ENCODE results near the gene ERLEC1. TPM values are rescaled to one million over a fixed set of nuclear protein-coding genes. Genes with fewer than 3 reads are reported as not detected.
"Not testable (repeated sequence)": the region's sequence is repeated elsewhere in the genome, so short reads cannot be mapped to it uniquely, and the experiment has no call there.

Gene ERLEC1
- polyA plus RNA-seq, 1 donor from 2014 or later = 88.6 TPM

DNA sequence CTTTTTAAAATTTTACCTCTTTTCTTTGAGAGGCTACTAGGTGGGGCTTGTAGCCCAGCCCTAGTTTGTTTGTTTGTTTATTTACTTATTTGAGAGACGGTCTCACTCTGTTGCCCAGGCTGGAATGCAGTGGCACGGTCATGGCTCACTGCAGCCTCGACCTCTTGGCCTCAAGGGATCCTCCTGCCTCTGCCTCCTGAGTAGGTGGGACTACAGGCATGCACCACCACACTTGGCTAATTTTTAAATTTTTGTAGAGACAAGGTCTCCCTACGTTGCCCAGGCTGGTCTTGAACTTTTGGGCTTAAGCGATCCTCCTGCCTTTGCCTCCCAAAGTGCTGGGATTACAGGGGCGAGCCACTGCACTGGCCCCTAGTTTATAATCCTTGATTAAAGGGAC lies 35.0 kb downstream of the ERLEC1 start:
- no peaks in the 10 kb centered on the region for H3K9me3 ChIP-seq (ENCODE audit: low read length)
- no peak overlapping the region for H3K9ac ChIP-seq (ENCODE audit: low read length)
- TF ChIP-seq, protein P1, sequence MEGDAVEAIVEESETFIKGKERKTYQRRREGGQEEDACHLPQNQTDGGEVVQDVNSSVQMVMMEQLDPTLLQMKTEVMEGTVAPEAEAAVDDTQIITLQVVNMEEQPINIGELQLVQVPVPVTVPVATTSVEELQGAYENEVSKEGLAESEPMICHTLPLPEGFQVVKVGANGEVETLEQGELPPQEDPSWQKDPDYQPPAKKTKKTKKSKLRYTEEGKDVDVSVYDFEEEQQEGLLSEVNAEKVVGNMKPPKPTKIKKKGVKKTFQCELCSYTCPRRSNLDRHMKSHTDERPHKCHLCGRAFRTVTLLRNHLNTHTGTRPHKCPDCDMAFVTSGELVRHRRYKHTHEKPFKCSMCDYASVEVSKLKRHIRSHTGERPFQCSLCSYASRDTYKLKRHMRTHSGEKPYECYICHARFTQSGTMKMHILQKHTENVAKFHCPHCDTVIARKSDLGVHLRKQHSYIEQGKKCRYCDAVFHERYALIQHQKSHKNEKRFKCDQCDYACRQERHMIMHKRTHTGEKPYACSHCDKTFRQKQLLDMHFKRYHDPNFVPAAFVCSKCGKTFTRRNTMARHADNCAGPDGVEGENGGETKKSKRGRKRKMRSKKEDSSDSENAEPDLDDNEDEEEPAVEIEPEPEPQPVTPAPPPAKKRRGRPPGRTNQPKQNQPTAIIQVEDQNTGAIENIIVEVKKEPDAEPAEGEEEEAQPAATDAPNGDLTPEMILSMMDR (IDR thresholded peaks at IDR 0.05; ENCODE audit: poor library complexity, severe bottlenecking) = no peak
- TF ChIP-seq EZH2 (IDR thresholded peaks at IDR 0.05; ENCODE audit: borderline replicate concordance, insufficient read depth, low read length, poor library complexity, severe bottlenecking) (no peak), EP300 (conservative IDR thresholded peaks at IDR 0.05; ENCODE audit: poor library complexity, severe bottlenecking) (no peak), POLR2AphosphoS5 (IDR thresholded peaks at IDR 0.05) (no peak), MXI1 (conservative IDR thresholded peaks at IDR 0.05; ENCODE audit: poor library complexity, severe bottlenecking) (no peak), RAD21 (conservative IDR thresholded peaks at IDR 0.05) (no peak), TAF1 (IDR thresholded peaks at IDR 0.05; ENCODE audit: low read depth) (no peak), SMC3 (conservative IDR thresholded peaks at IDR 0.05; ENCODE audit: poor library complexity) (no peak)
- TF ChIP-seq, protein P2, sequence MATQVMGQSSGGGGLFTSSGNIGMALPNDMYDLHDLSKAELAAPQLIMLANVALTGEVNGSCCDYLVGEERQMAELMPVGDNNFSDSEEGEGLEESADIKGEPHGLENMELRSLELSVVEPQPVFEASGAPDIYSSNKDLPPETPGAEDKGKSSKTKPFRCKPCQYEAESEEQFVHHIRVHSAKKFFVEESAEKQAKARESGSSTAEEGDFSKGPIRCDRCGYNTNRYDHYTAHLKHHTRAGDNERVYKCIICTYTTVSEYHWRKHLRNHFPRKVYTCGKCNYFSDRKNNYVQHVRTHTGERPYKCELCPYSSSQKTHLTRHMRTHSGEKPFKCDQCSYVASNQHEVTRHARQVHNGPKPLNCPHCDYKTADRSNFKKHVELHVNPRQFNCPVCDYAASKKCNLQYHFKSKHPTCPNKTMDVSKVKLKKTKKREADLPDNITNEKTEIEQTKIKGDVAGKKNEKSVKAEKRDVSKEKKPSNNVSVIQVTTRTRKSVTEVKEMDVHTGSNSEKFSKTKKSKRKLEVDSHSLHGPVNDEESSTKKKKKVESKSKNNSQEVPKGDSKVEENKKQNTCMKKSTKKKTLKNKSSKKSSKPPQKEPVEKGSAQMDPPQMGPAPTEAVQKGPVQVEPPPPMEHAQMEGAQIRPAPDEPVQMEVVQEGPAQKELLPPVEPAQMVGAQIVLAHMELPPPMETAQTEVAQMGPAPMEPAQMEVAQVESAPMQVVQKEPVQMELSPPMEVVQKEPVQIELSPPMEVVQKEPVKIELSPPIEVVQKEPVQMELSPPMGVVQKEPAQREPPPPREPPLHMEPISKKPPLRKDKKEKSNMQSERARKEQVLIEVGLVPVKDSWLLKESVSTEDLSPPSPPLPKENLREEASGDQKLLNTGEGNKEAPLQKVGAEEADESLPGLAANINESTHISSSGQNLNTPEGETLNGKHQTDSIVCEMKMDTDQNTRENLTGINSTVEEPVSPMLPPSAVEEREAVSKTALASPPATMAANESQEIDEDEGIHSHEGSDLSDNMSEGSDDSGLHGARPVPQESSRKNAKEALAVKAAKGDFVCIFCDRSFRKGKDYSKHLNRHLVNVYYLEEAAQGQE (IDR thresholded peaks at IDR 0.05; ENCODE audit: borderline replicate concordance) = no peak
- H3K9me2 ChIP-seq (ENCODE audit: insufficient read depth, low read length) = no peaks in the 10 kb centered on the region
- no peak overlapping the region for H3K27ac ChIP-seq (ENCODE audit: low read length)
- H3K36me3 ChIP-seq (ENCODE audit: insufficient read depth, low read length) = peaks cover 11% of the 10 kb centered on the region
- H3K27me3 ChIP-seq (ENCODE audit: insufficient read depth, low read depth, low read length) = no peaks in the 10 kb centered on the region
- H2AFZ ChIP-seq (ENCODE audit: low read depth, low read length) = no peak overlapping the region
- H3K4me2 ChIP-seq (ENCODE audit: low read length) = no peak overlapping the region
- no peak overlapping the region for H3K4me3 ChIP-seq (ENCODE audit: low read length)
- no peaks in the 10 kb centered on the region for H3K79me2 ChIP-seq (replicated peaks; ENCODE audit: insufficient read depth, low read length)
- no peaks in the 10 kb centered on the region for H4K20me1 ChIP-seq (ENCODE audit: insufficient read depth)
- H3F3A ChIP-seq (ENCODE audit: insufficient read depth, low read length, poor library complexity, severe bottlenecking) = no peaks in the 10 kb centered on the region

DNA sequence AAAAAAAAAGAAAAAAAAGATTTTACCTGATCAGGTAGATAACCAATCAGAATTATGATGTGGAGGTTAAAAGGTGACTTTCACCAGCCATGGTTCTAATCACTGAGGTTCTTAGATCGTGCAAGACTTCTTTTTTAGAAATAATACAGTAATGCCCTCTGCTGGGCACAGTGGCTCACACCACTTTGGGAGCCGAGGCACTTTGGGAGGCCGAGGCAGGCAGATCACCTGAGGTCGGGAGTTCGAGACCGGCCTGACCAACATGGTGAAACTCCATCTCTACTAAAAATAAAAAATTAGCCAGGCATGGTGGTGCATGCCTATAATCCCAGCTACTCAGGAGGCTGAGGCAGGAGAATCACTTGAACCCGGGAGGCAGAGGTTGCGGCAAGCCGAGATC lies 36.8 kb downstream of the ERLEC1 start:
- H3K79me2 ChIP-seq (replicated peaks; ENCODE audit: insufficient read depth, low read length); H2AFZ ChIP-seq (ENCODE audit: low read depth, low read length); H3K4me3 ChIP-seq (ENCODE audit: low read length); H3K36me3 ChIP-seq (ENCODE audit: insufficient read depth, low read length); H3K27ac ChIP-seq (ENCODE audit: low read length); H3K9me2 ChIP-seq (ENCODE audit: insufficient read depth, low read length); H3F3A ChIP-seq (ENCODE audit: insufficient read depth, low read length, poor library complexity, severe bottlenecking); H4K20me1 ChIP-seq (ENCODE audit: insufficient read depth); H3K9ac ChIP-seq (ENCODE audit: low read length); H3K9me3 ChIP-seq (ENCODE audit: low read length); H3K4me2 ChIP-seq (ENCODE audit: low read length); H3K27me3 ChIP-seq (ENCODE audit: insufficient read depth, low read depth, low read length): not testable (repeated sequence)

DNA sequence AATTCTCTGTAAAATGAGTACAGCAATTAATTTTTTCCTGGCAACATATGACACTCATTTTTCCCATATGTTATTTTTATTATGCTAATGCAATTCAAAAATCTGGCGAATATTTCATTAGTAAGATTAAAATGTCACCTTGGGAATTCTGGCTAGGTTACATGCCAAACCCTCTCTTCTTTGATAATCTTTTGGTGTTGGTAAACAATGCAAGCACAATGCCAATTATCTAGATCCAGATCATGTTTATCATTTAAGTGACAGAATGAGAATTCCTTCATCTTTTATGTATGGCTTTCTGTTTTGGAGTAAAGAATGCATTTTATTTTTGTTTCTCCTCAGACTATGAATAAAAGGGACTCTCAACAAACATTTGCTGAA lies 39.2 kb downstream of the ERLEC1 start:
- Histone ChIP-seq H4K20me1 (ENCODE audit: insufficient read depth) (no peaks in the 10 kb centered on the region), H3F3A (ENCODE audit: insufficient read depth, low read length, poor library complexity, severe bottlenecking) (no peaks in the 10 kb centered on the region), H3K9ac (ENCODE audit: low read length) (no peak overlapping the region), H3K27ac (ENCODE audit: low read length) (no peak overlapping the region), H3K9me3 (ENCODE audit: low read length) (no peaks in the 10 kb centered on the region), H3K4me3 (ENCODE audit: low read length) (no peak overlapping the region), H3K4me2 (ENCODE audit: low read length) (no peak overlapping the region), H3K9me2 (ENCODE audit: insufficient read depth, low read length) (no peaks in the 10 kb centered on the region), H2AFZ (ENCODE audit: low read depth, low read length) (no peak overlapping the region), H3K27me3 (ENCODE audit: insufficient read depth, low read depth, low read length) (no peaks in the 10 kb centered on the region), H3K36me3 (ENCODE audit: insufficient read depth, low read length) (no peaks in the 10 kb centered on the region), H3K79me2 (replicated peaks; ENCODE audit: insufficient read depth, low read length) (no peaks in the 10 kb centered on the region)
- TF ChIP-seq, protein P1 (IDR thresholded peaks at IDR 0.05; ENCODE audit: poor library complexity, severe bottlenecking) = no peak
- TF ChIP-seq EZH2 (IDR thresholded peaks at IDR 0.05; ENCODE audit: borderline replicate concordance, insufficient read depth, low read length, poor library complexity, severe bottlenecking) (no peak), RAD21 (conservative IDR thresholded peaks at IDR 0.05) (no peak), SMC3 (conservative IDR thresholded peaks at IDR 0.05; ENCODE audit: poor library complexity) (no peak), POLR2AphosphoS5 (IDR thresholded peaks at IDR 0.05) (no peak), EP300 (conservative IDR thresholded peaks at IDR 0.05; ENCODE audit: poor library complexity, severe bottlenecking) (no peak), MXI1 (conservative IDR thresholded peaks at IDR 0.05; ENCODE audit: poor library complexity, severe bottlenecking) (no peak), TAF1 (IDR thresholded peaks at IDR 0.05; ENCODE audit: low read depth) (no peak)
- TF ChIP-seq, protein P2 (IDR thresholded peaks at IDR 0.05; ENCODE audit: borderline replicate concordance) = no peak

Measured in neural cell (in vitro differentiated cells).